Effector memory CD8-positive, alpha-beta T cell (primary cell): ENCODE data around the gene SYMPK.

ENCODE experiments used
- ATAC-seq: fragments of 150-1000 bp; cut with Tn5 transposase; replicated peaks from 2 replicates; pipeline ENCODE4 v1.10.0; 2021; ENCODE audit warnings: mild to moderate bottlenecking, moderate library complexity
- DNase-seq, 3 experiments: peaks; one replicate each; pipeline ENCODE4 v3.0.0; 2021
- H3K27ac Mint-ChIP-seq, 2 donors: one replicate each; pipeline ENCODE4 v1.8.0; 2022; ENCODE audit warnings: mild to moderate bottlenecking in 2 of 2, mixed read lengths in 2 of 2, moderate library complexity in 2 of 2
- H3K27me3 Mint-ChIP-seq, 2 donors: one replicate each; pipeline ENCODE4 v1.8.0; 2022; ENCODE audit warnings: mixed read lengths in 2 of 2
- H3K36me3 Mint-ChIP-seq: one replicate; pipeline ENCODE4 v1.8.0; 2022; ENCODE audit warnings: mild to moderate bottlenecking, moderate library complexity, mixed read lengths; ENCODE audit not compliant: insufficient read depth
- H3K4me1 Mint-ChIP-seq, 2 donors: one replicate each; pipeline ENCODE4 v1.8.0; 2022; ENCODE audit warnings: low read depth in 2 of 2, mixed read lengths in 2 of 2
- H3K4me3 Mint-ChIP-seq, 2 donors: one replicate each; pipeline ENCODE4 v1.8.0; 2022; ENCODE audit warnings: mild to moderate bottlenecking in 2 of 2, mixed read lengths in 2 of 2, moderate library complexity in 2 of 2
- H3K9me3 Mint-ChIP-seq, 2 donors: one replicate each; pipeline ENCODE4 v1.8.0; 2022; ENCODE audit warnings: mixed read lengths in 2 of 2

Gene SYMPK

GRCh38 chr19:45822716-45823115, 40.2 kb downstream of the SYMPK start:
- Mint-ChIP-seq H3K4me3 (no peak overlapping the region), H3K36me3 (peaks cover 14% of the 10 kb centered on the region), H3K4me1 (peaks cover 0 to 3% of the 10 kb centered on the region in 2 donors), H3K27ac (no peak overlapping the region), H3K27me3 (no peaks in the 10 kb centered on the region), H3K9me3 (no peaks in the 10 kb centered on the region)
- DNase-seq (no peak), ATAC-seq (no peak)

GRCh38 chr19:45821570-45821969, 41.4 kb downstream of the SYMPK start:
- Mint-ChIP-seq H3K9me3 (no peaks in the 10 kb centered on the region), H3K27ac (peak overlapping the region in 1 of 2 donors; percentile 41), H3K4me3 (no peak overlapping the region), H3K4me1 (peaks cover 0 to 5% of the 10 kb centered on the region in 2 donors), H3K27me3 (no peaks in the 10 kb centered on the region), H3K36me3 (peaks cover 14% of the 10 kb centered on the region)
- no peak for ATAC-seq
- DNase-seq, result no peak

GRCh38 chr19:45821103-45821521, 41.8 kb downstream of the SYMPK start:
- H3K27me3 Mint-ChIP-seq, result no peaks in the 10 kb centered on the region
- peaks cover 14% of the 10 kb centered on the region for H3K36me3 Mint-ChIP-seq
- no peak for DNase-seq
- peaks cover 0 to 5% of the 10 kb centered on the region in 2 donors for H3K4me1 Mint-ChIP-seq
- no peaks in the 10 kb centered on the region for H3K9me3 Mint-ChIP-seq
- H3K4me3 Mint-ChIP-seq, result no peak overlapping the region
- H3K27ac Mint-ChIP-seq, result peak overlapping the region in 1 of 2 donors; percentile 41
- no peak for ATAC-seq

GRCh38 chr19:45820413-45821102, 42.4 kb downstream of the SYMPK start:
- Mint-ChIP-seq H3K27me3 (no peaks in the 10 kb centered on the region), H3K36me3 (peaks cover 14% of the 10 kb centered on the region), H3K9me3 (no peaks in the 10 kb centered on the region), H3K27ac (no peak overlapping the region), H3K4me3 (no peak overlapping the region), H3K4me1 (peaks cover 0 to 5% of the 10 kb centered on the region in 2 donors)
- DNase-seq (no peak), ATAC-seq (no peak)

GRCh38 chr19:45819769-45820168, 43.2 kb downstream of the SYMPK start:
- H3K4me1 Mint-ChIP-seq, result peaks cover 0 to 5% of the 10 kb centered on the region in 2 donors
- H3K27me3 Mint-ChIP-seq, result no peaks in the 10 kb centered on the region
- H3K27ac Mint-ChIP-seq, result peak overlapping the region in 1 of 2 donors; percentile 20
- ATAC-seq (no peak), DNase-seq (no peak)
- no peak overlapping the region for H3K4me3 Mint-ChIP-seq
- peaks cover 14% of the 10 kb centered on the region for H3K36me3 Mint-ChIP-seq
- no peaks in the 10 kb centered on the region for H3K9me3 Mint-ChIP-seq

- Mint-ChIP-seq H3K27ac (peak overlapping the region in 1 of 2 donors; percentile 49), H3K9me3 (no peaks in the 10 kb centered on the region), H3K27me3 (no peaks in the 10 kb centered on the region), H3K36me3 (peaks cover 18% of the 10 kb centered on the region), H3K4me1 (peaks cover 0 to 4% of the 10 kb centered on the region in 2 donors), H3K4me3 (no peak overlapping the region)
- DNase-seq (no peak), ATAC-seq (peak; percentile 10)
Observed at GRCh38 chr19:45817725-45818301, 45.1 kb downstream of the SYMPK start.

GRCh38 chr19:45817010-45817724, 45.8 kb downstream of the SYMPK start:
- no peaks in the 10 kb centered on the region for H3K9me3 Mint-ChIP-seq
- peak; percentile 100 for ATAC-seq
- H3K4me1 Mint-ChIP-seq, result peaks cover 0 to 4% of the 10 kb centered on the region in 2 donors
- no peaks in the 10 kb centered on the region for H3K27me3 Mint-ChIP-seq
- H3K27ac Mint-ChIP-seq, result peak overlapping the region in 1 of 2 donors; percentile 49
- no peak overlapping the region for H3K4me3 Mint-ChIP-seq
- DNase-seq, result peak; percentile 96
- H3K36me3 Mint-ChIP-seq, result peaks cover 18% of the 10 kb centered on the region

- H3K36me3 Mint-ChIP-seq, result peaks cover 18% of the 10 kb centered on the region
- H3K4me1 Mint-ChIP-seq, result peaks cover 0 to 4% of the 10 kb centered on the region in 2 donors
- H3K27ac Mint-ChIP-seq, result no peak overlapping the region
- no peaks in the 10 kb centered on the region for H3K27me3 Mint-ChIP-seq
- H3K9me3 Mint-ChIP-seq, result no peaks in the 10 kb centered on the region
- H3K4me3 Mint-ChIP-seq, result no peak overlapping the region
- DNase-seq (no peak), ATAC-seq (no peak)
Observed at GRCh38 chr19:45816236-45817009, 46.5 kb downstream of the SYMPK start.

GRCh38 chr19:45815481-45816216, 47.3 kb downstream of the SYMPK start:
- Mint-ChIP-seq H3K4me3 (no peak overlapping the region), H3K36me3 (peaks cover 19% of the 10 kb centered on the region), H3K9me3 (no peaks in the 10 kb centered on the region), H3K27me3 (no peaks in the 10 kb centered on the region), H3K27ac (no peak overlapping the region), H3K4me1 (peaks cover 0 to 2% of the 10 kb centered on the region in 2 donors)
- no peak for ATAC-seq
- no peak for DNase-seq

- no peaks in the 10 kb centered on the region for H3K27me3 Mint-ChIP-seq
- no peaks in the 10 kb centered on the region for H3K9me3 Mint-ChIP-seq
- ATAC-seq (no peak), DNase-seq (no peak)
- H3K4me1 Mint-ChIP-seq, result peaks cover 0 to 2% of the 10 kb centered on the region in 2 donors
- H3K36me3 Mint-ChIP-seq, result peaks cover 19% of the 10 kb centered on the region
- no peak within 1 kb of the TSS for H3K4me3 Mint-ChIP-seq
- no peak within 1 kb of the TSS for H3K27ac Mint-ChIP-seq
Observed at GRCh38 chr19:45814851-45815480, 48.0 kb downstream of the SYMPK start, which contains the start of gene RSPH6A. TSS of gene RSPH6A (minus strand) at chr19:45815308. CDS start at chr19:45815176, 132 bp downstream.

GRCh38 chr19:45814166-45814780, 48.7 kb downstream of the SYMPK start:
- Mint-ChIP-seq H3K27ac (no peak overlapping the region), H3K27me3 (no peaks in the 10 kb centered on the region)
- DNase-seq, result no peak

GRCh38 chr19:45812297-45812696, 50.6 kb downstream of the SYMPK start:
- peaks cover 0 to 2% of the 10 kb centered on the region in 2 donors for H3K4me1 Mint-ChIP-seq
- no peak for ATAC-seq
- DNase-seq, result no peak
- peaks cover 14% of the 10 kb centered on the region for H3K36me3 Mint-ChIP-seq
- no peak overlapping the region for H3K4me3 Mint-ChIP-seq
- H3K27ac Mint-ChIP-seq, result no peak overlapping the region
- no peaks in the 10 kb centered on the region for H3K9me3 Mint-ChIP-seq
- H3K27me3 Mint-ChIP-seq, result no peaks in the 10 kb centered on the region

More at GRCh38 chr19:45814166-45814780, 48.7 kb downstream of the SYMPK start:
- Mint-ChIP-seq H3K4me1 (peaks cover 0 to 2% of the 10 kb centered on the region in 2 donors), H3K36me3 (peaks cover 19% of the 10 kb centered on the region), H3K4me3 (no peak overlapping the region), H3K9me3 (no peaks in the 10 kb centered on the region)
- no peak for ATAC-seq
